HG03439 (cell line): ENCODE measurements around the gene PIP4K2A.

Experiments
- ATAC-seq: cut with Tn5 transposase; IDR thresholded peaks from one replicate; pipeline ENCODE4 v1.9.1; 2021; ENCODE audit warnings: mild to moderate bottlenecking, moderate library complexity; ENCODE audit not compliant: unreplicated experiment

The PIP4K2A gene

DNA sequence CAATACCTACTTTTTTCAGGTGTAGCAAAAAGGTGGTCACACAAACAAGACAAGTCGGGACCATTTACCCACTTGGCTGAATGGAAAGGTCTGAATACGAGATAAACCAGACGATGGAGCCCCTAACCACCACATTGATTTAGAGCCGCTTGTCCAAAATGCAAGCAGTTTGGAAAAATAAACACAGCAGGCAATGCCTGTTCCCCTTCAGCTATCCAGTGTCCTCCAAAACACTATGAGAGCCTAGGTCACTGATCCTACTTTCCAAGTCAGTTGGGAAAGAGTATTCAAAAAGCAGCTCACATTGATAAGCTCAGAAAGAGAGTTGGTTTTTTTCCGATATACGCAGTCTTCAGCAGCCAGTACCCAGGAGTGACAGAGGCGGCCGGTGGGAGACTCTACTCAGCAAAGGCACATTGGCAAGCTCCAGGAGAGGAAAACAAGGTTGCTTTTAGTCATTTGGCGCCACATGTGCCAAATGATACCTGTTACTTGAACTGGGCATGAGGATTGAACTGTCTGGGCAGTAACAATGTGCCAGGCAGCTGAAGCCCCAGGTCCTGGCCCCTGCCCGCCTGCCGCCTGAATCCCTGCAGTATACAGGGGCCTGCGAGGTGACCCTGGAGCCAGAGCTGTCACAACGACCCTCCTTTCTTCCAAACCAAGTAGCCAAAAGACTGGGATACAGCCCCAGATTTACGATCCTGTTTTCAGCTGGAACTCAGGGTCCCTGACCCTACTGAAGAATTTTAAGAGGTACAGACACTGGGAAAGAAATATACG lies 109.8 kb downstream of the PIP4K2A start:
- ATAC-seq: no peak

DNA sequence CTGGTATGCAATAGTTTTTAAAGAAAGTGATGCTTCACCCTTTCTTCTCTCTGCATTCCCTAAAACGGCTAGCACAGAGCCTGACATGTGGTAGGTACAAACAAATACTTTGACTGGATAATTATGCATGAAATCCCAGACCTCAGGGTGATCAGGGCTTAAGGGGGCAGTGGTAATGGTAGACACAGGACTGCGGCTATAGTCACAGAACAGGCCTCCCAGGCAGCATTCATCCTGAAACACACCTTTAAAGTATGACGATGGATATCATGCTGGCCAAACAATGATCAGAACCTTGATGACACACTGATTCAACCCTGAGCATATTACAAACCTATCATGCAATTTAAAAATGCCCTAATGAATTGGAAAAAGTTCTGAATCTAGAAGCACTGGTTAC lies 110.8 kb downstream of the PIP4K2A start:
- no peak for ATAC-seq

GRCh38 chr10:22601618-22602017 lies 112.8 kb downstream of the PIP4K2A start:
- ATAC-seq: no peak

DNA sequence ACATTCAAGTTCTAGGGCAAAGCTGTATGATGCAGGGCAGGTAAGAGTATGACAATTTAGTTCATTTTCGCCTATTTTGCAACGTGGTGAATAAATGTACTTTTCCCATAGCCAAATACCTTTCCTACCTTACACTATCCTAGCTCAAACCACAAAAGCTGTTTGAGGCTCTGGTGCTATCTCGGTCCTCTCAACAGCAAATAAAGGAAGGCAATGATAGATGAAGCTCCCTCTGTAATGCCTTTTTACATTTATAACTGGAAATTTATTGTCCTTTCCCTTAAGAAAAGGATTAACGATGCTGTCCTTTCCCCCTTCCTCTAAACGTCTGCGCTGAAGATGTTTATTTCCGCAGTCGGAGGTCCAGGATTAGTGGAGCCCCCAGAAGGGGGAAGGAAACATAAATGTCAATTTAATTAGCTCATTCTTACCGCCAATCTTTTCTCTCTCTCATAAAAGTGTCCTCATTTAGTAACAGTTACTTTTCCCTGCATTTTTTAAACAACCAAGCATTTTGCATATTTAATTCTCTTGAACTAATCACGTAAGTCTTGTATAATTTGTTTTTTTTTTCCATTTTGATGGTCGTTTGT lies 114.6 kb downstream of the PIP4K2A start:
- no peak for ATAC-seq

GRCh38 chr10:22599048-22599561 lies 115.3 kb downstream of the PIP4K2A start:
- peak; percentile 33 for ATAC-seq

DNA sequence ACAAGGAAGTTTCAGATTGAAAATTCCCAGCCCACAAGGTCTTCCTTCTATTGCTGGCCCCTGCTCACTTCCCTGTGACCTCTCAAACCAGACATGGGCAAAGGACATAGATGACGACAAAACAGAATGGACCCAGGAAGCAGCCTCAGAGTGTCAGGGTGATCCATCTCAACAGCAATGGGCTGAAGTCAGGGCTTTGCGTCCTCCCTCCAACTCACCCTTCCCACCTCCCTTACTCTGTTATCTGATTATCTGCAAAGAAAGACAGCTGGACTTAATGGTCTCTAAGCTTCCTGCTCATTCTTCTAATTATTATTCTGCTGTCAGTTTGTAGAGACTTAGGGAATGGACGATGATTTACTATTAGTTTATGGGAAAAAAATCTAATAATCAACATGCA lies 115.9 kb downstream of the PIP4K2A start:
- ATAC-seq: no peak

DNA sequence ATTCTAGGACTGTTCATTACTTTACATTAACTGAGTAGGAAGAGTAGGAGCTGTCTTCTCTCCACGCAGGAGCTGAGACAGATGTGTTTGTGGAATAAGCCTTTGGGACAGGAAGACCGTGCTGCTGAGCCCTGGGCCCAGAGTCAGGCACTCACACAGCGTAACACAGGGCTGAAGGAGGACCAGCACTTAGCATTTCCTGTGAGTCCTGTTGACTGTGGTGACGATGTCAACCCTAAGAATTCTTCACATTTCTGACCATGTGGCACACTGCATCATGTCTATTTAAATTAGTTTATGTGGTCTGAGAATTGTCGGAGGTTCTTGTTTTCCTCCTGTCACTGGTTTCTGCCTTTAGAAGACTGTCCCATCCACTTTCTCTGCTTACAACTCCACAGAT lies 117.2 kb downstream of the PIP4K2A start:
- ATAC-seq: peak; percentile 52

GRCh38 chr10:22593636-22594198 lies 120.7 kb downstream of the PIP4K2A start:
- ATAC-seq: no peak

GRCh38 chr10:22593026-22593425 lies 121.4 kb downstream of the PIP4K2A start:
- ATAC-seq: no peak

DNA sequence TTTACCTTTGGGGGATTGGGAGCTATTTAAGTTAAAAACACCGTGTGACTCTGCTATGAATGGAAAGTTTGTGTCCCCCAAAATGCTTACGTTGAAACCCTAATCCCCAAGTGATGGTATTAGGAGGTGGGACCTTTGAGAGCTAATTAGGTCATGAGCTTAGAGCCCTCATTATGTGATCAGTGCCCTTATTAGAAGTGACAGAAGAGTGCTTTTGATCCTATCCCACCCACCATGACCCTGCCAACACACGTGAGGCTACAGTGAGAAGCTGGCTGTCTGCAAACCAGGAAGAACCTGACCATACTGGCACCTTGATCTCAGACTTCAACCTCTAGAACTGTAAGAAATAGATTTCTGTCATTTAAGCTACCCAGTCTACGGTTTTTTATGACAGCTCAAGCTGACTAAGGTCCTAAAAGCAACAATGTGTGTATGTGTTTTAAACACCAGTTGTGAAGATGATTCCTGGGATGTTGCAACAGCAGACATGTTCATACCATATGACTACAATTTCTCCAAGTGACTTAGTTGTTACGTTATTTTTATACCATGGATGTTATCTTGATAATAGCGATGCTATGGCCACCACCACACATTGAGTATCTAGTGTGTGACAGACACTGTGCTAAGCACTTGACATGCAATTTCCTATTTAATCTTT lies 124.4 kb downstream of the PIP4K2A start:
- no peak for ATAC-seq

DNA sequence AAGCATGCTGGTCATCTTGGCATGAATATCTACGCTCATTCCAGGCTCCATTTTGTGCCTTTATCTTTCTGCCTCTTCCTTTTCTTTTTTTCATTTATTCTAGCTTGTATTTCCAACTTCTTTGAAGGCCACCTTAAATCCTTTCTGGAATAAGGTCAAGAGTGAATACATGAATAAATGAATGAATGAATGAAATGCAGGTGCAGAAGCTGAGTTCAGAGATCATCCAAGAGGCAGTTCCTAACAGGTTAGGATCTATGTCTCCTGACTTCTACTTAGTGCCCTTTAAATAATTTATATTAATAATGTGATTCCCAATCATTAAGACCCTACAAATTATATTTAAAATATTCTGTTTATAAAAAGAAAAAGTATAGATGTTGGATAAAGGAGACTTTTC lies 125.9 kb downstream of the PIP4K2A start:
- ATAC-seq: no peak

DNA sequence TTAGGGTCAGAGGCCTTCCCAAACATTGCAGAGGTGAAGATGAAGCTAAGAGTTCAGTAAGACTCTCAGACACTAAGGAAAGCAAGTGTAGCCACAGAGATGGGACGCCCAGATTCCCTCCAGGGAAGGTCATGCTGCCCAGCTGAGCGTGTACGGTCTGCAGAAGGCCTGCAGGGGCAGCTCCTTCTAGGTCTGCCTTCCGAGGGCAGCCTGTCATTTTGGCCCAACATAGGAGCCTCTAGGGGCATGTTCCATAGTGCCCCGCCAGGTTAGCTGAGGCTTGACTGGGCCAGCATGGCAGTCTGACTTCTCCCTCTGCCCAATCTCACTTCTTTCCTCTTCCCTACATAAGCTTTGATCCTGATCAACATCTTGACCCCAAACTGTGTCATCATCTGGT lies 130.7 kb downstream of the PIP4K2A start:
- no peak for ATAC-seq

DNA sequence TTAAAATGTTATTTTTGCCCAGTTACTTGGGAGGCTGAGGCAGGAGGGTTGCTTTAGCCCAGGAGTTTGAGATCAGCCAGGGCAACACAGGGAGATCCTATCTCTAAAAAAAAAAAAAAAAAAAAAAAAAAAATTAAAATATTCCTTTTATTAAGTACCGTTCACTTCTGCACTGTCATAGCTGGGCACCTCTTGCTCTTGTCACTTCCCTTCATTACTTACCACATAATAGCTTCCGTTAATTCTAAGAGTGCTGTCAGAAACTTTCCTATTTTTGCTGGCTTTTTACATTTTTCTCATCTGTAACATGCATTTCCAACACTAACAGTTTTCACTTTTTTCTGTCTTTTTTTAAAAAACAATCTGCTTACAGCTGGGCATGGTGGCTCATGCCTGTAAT lies 132.9 kb downstream of the PIP4K2A start:
- no peak for ATAC-seq

DNA sequence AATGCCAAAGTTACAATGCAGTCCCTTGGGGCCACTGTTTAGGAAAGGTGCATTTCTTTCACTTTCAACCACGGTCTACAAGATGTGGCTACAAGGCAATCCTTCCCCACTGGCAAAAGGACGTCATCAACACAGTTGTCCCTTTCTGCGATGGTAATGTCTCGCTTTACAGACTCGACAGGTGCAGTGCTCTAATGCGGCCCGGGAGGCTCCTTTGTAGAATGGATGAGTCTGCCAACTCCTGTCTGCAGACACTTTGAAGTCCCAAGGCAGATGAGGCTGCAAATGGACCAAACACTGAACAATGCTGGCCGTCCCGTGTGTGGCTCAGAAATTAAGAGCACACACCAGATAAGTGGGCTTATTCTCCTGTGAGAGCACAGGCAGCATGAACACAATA lies 133.7 kb downstream of the PIP4K2A start:
- no peak for ATAC-seq

- no peak for ATAC-seq
Observed at GRCh38 chr10:22579826-22580225, 134.6 kb downstream of the PIP4K2A start.

DNA sequence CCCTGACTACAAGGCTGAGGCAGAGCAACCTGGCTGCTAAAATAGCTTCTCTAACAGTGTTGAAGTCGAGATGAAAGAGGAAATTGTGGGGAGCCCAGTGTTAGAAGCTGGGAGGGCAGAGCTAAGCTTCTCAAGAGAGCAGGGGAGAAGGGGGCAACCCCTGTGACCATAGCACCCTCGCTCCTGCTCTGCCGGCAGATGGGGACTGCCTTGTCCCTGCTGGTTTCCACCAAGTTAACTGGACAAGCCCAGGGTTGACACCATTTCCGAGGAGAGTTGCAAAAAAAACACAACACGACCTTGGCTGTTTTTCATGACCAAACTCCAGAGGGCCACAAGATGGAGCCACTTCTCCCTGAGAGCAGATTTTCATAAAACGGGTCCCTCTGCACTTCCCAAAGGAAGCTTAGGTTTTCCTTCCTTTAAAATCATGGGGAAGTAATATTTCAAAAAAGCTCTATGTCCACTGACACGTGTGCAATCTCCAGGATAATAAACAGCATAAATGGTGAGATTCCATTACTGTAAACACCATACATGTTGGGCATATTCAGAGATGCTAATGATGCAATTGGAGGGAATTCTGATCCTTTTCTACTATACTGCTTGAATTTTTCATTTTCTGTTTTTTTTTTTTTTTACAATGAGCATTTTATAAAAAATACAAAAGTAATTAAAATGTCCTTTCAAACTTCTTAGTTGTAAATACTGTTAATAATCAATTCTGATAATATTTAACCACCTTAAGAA lies 140.4 kb downstream of the PIP4K2A start:
- ATAC-seq: no peak

DNA sequence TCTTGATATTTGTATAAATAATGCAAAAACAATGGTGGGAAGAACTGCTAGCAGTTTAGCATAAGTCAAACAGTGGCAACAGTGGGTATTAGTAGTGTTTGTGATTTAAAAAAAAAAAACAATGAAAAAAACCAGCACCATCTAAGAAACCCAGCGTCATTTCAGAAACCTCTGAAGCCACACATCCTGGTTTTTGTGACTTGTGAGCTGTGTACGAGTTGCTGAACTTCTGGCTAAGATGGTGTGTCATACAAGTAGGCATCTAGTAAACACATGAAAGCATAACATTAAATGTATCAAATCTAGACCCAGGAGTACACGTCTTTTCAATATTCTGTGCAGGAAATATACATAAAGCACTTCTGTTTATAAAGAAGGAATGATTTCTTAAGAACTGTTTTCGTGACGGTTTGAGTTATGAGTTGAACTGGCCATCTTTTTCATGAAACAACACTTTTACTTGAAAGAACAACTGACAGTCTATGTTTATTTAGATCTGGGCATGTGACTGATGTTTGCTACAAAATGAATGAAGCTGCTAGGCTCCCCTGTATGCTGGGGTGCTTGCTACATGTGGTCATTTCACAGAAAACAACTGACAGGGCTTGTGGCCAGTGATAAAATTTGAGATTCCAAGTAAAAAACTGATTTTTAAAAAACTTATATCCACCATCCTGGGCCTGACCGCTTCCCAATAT lies 143.5 kb downstream of the PIP4K2A start:
- ATAC-seq: no peak

DNA sequence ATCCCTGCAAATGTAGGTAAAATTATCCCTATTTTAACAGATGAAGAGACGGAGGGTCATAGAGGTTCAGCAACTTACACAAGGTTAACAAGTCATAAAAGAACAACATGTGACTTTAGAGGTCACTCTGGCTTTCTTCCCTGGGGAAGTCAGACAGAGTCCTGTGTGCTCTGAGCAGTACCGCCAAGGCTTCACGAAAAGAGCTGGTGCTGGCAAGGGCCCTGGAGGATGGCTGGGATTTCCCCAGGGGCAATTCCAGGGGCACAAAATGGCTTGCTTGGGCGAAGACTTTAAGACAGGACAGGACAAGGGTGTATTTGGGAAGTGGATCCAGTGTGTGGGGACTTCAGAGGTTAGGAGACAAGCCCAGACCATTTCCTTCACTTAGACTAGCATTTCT lies 144.1 kb downstream of the PIP4K2A start:
- no peak for ATAC-seq

DNA sequence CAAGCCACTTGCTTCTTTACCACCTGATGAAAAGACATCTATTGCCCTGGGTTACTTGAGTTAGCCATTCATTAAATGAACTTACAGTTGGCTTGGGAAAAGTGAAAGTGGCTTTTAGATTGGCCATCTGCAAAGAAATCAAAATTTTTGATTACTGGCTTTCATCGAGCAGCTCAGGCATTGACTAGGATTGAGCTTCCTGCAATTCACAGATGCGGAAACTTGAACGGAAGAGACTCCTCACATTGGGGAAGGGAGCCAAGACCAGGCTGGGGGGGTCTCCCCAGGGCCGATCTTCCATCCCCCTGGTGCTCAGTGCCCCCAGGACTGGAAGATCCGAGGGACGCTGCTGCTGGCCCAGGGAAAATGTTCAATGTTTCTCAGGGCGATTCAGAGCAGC lies 145.4 kb downstream of the PIP4K2A start:
- no peak for ATAC-seq

GRCh38 chr10:22564060-22564459 lies 150.3 kb downstream of the PIP4K2A start:
- no peak for ATAC-seq
